Stimulated activated CD8-positive, alpha-beta memory T cell treated with anti-CD3 and anti-CD28 coated beads, Interleukin-4, amount 100 ng/mL, for 48 hours (primary cell): ENCODE data around the gene GRIN1.
A peak's percentile ranks its signal among the peaks of the same experiment; 100 is the strongest.
"Not testable (repeated sequence)": the region's sequence is repeated elsewhere in the genome, so short reads cannot be mapped to it uniquely, and the experiment has no call there.

ENCODE experiments used
- DNase-seq: peaks from one replicate; pipeline ENCODE4 v3.0.0-alpha.2; 2020

GRIN1 gene

GRCh38 chr9:137111788-137112563, 27.0 kb upstream of the GRIN1 start:
- DNase-seq, result no peak

GRCh38 chr9:137112564-137113384, 26.2 kb upstream of the GRIN1 start:
- DNase-seq, result no peak

GRCh38 chr9:137113385-137114159, 25.4 kb upstream of the GRIN1 start:
- DNase-seq, result peak; percentile 46

- DNase-seq, result no peak
Observed at GRCh38 chr9:137114220-137114612, 24.7 kb upstream of the GRIN1 start.

- peak; percentile 84 for DNase-seq
Observed at GRCh38 chr9:137114613-137115393, 24.2 kb upstream of the GRIN1 start, which contains the start of gene DPP7. TSS of gene DPP7 (minus strand) at chr9:137114733. CDS start at chr9:137114713, 20 bp downstream.

- DNase-seq, result no peak
Observed at GRCh38 chr9:137115394-137116026, 23.4 kb upstream of the GRIN1 start.

GRCh38 chr9:137116027-137116507, 22.9 kb upstream of the GRIN1 start:
- DNase-seq, result no peak

- DNase-seq, result no peak
Observed at GRCh38 chr9:137116728-137117127, 22.2 kb upstream of the GRIN1 start.

- no peak for DNase-seq
Observed at GRCh38 chr9:137117269-137117731, 21.7 kb upstream of the GRIN1 start.

GRCh38 chr9:137118092-137118603, 20.8 kb upstream of the GRIN1 start:
- not testable (repeated sequence) for DNase-seq

GRCh38 chr9:137121927-137122795, 16.8 kb upstream of the GRIN1 start:
- not testable (repeated sequence) for DNase-seq

- DNase-seq, result not testable (repeated sequence)
Observed at GRCh38 chr9:137122796-137123467, 16.0 kb upstream of the GRIN1 start.

- no peak for DNase-seq
Observed at GRCh38 chr9:137123468-137123837, 15.5 kb upstream of the GRIN1 start.

GRCh38 chr9:137123952-137124462, 14.9 kb upstream of the GRIN1 start:
- DNase-seq, result not testable (repeated sequence)

GRCh38 chr9:137126786-137127185, 12.2 kb upstream of the GRIN1 start:
- DNase-seq, result no peak

GRCh38 chr9:137127301-137128157, 11.4 kb upstream of the GRIN1 start:
- peak; percentile 52 for DNase-seq

- peak; percentile 48 for DNase-seq
Observed at GRCh38 chr9:137128158-137128861, 10.6 kb upstream of the GRIN1 start.
